HG03565 (cell line): ENCODE measurements around the gene MYCN.

Source experiments
- ATAC-seq: cut with Tn5 transposase; IDR thresholded peaks from one replicate; pipeline ENCODE4 v1.9.1; 2021; ENCODE audit warnings: mild to moderate bottlenecking, moderate library complexity; ENCODE audit not compliant: unreplicated experiment

Gene MYCN

DNA sequence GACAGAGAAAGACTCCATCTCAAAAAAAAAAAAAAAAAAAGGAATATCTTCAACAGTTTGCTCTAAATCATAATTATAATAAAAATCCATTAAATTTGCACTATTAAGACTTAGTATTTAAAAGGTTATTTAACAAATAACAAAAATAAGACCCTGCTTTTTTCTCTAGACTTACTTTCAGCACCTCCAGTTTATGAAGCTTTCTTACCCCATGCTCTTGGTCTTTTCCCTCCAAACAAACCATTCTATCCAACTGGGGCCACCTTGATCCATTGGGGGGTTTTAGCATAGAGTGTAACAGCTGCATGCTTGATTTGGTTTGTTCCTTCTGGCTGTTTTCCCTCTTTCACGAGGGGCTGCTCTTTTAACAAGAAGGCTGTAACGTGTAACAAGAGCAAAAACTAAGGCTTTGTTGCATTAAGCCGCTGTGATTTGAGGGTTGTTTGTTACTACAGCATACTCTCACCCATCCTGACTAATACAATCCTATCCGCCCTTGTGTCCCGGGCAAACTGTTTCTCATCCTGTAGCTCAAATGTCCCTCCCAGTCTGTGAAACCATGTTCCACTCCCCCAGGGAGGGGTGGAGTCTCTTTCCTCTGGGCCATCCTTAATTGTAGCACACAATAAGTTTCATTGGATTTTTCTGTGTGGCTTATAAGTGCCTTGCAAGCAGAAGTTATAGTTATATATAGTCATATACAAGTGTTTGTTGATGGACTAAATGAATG is 9.6 kb upstream of the MYCN start:
- no peak for ATAC-seq

- ATAC-seq = no peak
Observed at GRCh38 chr2:15931319-15931890, 8.9 kb upstream of the MYCN start.

- ATAC-seq = no peak
Observed at GRCh38 chr2:15931950-15932349, 8.4 kb upstream of the MYCN start.

- no peak for ATAC-seq
Observed at GRCh38 chr2:15932394-15933183, 7.8 kb upstream of the MYCN start.

DNA sequence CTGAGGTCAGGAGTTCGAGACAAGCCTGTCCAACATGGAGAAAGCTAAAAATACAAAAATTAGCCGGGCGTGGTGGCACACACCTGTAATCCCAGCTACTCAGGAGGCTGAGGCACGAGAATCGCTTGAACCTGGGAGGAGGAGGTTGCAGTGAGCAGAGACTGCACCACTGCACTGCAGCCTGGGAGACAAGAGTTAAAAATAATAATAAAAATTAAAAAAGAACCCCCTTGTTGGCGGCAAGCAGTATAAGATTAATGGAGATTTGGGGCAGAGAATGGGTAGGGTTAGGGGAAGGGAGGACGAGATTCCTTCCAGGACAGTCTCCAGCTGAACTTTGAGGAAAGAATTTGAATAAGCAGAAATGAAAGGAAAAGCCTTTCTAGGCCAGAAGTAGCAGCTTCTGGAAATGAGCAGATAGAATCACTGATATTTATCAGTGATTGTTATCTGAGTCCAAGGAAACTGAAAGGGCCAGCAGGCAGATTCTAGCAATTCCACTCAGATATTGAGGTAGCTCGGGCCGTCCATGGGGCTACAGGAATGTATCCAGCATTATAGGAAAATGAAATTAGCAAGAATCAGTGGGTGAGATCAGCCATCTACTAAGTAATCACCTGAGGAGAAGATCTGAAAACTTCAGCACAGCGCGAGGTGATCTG is 7.0 kb upstream of the MYCN start:
- no peak for ATAC-seq

DNA sequence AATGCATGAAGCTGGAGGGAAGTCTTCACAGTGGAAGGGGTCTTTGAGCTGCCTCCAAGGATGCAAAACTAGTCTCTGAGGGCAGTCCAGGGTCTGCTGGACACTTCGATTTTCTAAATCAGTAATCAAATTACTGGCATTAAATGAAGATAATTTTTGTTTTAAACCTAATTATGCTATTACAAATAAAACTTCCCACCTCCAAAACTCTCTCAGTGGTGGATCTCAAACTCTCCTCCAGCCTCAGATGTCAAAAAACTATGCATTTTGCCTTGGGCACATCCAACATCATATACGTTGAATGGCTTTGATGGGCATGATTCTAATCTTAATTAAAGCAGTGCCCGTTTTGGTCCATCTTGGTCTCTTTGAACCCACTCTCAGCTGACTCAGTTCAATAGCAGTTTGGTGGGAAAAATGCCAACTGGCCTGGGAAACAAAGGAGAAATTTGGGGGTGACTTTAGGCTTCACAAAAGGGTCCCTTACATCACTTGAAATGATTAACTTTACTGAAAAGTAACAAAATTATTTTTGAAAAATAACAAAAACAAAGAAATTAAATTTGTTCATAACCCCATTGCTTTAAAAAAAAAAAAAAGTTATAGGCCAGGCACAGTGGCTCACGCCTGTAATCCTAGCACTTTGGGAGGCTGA is 5.9 kb upstream of the MYCN start:
- no peak for ATAC-seq

DNA sequence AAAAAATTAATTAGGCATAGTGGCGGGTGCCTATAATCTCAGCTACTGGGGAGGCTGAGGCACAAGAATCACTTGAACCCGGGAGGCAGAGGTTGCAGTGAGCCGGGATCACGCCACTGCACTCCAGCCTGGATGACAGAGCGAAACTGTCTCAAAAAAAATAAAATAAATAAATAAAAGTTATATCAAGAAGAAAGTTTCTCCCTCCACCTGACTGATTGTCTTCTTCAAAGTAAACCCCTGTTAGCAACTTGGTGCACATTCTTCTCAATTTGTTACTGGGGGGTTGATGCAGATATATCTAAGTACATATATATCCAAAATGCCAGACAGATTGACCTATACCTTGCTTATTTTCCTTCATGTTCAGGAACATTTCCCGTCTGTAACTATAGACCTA is 5.2 kb upstream of the MYCN start:
- ATAC-seq = no peak

DNA sequence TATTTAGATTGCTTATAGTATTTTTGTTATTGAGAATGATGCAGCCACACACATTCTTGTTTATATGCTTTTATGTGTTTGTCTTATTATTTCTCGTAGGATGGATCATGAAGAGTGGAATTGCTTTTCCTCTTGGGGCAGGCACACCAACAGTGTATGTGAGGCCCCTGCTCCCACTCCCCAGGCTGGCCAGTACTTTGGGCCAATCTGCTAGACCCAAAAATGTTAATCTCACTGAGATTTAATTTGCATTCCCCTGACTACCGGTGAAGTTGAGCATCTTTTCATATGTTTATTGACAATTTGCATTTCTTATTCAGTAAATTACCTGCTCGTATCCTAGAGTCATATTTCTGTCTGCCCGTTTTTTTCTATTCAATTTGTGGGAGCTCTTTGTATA is 4.7 kb upstream of the MYCN start:
- no peak for ATAC-seq

DNA sequence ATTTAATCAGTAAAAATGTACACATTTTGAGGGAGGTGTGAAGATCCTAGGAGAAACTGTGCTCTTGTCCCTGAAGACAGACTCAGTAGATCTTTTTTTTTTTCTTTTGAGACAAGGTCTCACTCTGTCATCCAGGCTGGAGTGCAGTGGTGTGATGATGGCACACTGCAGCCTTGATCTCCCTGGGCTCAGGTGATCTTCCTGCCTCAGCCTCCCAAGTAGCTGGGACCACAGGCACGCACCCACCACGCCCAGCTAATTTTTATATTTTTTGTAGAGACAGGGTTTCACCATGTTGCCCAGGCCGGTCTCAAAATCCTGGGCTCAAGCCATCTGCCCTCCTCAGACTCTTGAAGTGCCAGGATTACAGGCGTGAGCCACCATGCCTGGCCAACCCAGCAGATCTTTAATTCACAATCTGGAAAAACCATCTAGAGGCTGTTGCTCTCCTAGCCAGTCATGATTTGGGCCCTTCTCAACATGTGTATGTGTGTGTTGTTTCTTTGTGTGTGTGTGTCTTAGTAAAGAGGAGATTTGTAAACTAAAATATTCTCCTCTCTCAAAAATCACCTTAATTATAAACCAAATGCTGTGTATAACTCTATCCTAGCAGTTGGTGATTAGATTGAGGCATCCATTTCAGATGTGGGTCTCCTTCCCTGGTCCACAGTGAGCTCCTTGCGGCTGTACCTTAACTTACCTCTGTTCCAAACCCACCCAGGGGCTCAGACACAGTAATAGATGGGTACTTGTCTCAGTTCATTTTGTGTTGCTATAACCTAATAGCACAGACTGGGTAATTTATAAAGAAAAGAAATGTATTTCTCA is 3.9 kb upstream of the MYCN start:
- ATAC-seq = no peak

- no peak for ATAC-seq
Observed at GRCh38 chr2:15937105-15937881, 3.1 kb upstream of the MYCN start.

DNA sequence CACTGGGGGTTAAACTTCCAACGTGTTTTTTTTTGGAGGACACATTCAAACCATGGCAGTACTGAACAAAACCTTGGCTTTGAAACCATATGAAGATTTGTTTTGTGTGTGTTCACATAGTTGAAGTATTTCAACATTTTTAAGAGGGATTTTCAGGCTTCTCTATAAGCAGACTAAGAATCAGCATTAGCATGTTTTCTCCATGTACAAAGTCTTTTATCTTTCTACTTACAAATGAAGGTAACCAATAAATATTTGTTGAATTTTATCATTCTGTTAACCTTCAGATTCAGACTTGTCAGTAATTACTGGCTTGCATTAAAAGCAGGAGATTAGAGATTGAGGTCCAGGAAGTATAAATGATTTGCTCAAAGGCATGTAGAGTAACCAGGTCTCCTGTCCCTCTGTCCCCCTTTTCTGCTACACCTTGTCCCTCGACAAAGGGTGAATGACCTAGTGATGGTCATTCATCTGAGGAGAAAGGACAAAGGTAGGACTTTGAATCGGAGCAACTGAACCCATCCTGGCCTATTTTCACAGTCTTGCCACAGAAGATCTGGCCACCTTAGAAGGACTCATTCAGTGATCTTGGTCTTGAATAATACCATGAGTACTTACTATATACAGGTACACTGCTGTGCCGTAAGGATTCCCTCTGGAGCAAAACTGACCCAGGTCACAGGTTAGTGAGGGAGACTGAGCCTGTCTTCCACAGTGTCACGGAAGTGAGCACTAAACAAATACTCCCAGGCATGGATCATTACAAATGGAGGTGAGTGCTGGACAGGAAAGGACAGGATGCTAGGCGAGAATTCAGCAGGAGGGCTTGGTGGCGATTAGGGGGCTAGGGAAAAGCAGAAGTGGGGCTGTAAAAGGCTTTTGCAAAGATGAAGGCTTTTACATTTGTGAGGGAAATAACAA is 2.2 kb upstream of the MYCN start:
- ATAC-seq = no peak

- ATAC-seq = no peak
Observed at GRCh38 chr2:15938803-15939555, 1.4 kb upstream of the MYCN start.

DNA sequence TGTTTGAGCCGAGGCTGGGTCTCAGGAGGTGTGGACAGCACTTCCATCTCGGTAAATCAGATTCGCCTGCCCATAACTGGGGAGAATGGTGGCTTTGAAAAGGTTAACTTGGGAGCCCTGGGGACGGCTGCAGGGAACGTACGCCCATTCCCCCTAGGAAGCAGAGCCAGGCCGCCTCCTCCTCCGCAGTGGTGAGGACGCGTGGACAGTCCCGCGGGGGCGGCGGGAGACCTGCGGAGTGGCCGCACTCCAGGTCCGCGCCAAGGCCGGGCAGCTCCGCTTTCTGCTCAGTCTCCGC is 845 bp upstream of the MYCN start:
- ATAC-seq = no peak

- ATAC-seq = no peak
Observed at GRCh38 chr2:15940661-15941480, 521 bp downstream of the MYCN start.

DNA sequence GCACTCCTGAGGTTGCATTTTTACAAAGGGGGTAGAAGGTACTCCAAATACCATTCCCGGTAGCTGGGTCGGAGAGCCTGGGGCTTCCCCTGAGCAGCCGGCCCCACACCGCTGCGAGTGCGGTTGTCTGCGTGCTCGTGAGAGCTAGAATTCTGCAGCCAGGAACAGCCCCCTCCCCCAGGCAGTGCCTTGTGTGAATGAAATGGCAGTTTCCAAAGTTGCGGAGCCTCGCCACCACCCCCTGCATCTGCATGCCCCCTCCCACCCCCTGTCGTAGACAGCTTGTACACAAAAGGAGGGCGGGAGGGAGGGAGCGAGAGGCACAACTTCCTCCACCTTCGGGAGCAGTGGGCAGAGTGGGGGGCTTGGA is 1.1 kb downstream of the MYCN start:
- no peak for ATAC-seq

DNA sequence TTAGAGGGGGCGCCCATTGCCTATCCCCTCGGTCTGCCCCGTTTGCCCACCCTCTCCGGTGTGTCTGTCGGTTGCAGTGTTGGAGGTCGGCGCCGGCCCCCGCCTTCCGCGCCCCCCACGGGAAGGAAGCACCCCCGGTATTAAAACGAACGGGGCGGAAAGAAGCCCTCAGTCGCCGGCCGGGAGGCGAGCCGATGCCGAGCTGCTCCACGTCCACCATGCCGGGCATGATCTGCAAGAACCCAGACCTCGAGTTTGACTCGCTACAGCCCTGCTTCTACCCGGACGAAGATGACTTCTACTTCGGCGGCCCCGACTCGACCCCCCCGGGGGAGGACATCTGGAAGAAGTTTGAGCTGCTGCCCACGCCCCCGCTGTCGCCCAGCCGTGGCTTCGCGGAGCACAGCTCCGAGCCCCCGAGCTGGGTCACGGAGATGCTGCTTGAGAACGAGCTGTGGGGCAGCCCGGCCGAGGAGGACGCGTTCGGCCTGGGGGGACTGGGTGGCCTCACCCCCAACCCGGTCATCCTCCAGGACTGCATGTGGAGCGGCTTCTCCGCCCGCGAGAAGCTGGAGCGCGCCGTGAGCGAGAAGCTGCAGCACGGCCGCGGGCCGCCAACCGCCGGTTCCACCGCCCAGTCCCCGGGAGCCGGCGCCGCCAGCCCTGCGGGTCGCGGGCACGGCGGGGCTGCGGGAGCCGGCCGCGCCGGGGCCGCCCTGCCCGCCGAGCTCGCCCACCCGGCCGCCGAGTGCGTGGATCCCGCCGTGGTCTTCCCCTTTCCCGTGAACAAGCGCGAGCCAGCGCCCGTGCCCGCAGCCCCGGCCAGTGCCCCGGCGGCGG is 1.7 kb downstream of the MYCN start:
- no peak for ATAC-seq
